GM23338 (cell line): Measurements from ENCODE around the gene EDEM3. TPM values are rescaled to one million over a fixed set of nuclear protein-coding genes. Genes with fewer than 3 reads are reported as not detected.
A peak's percentile ranks its signal among the peaks of the same experiment; 100 is the strongest.

Experiments
- ATAC-seq: fragments of 200-7000 bp; cut with Tn5 transposase; 3 replicates; pipeline ENCODE4 v1.9.1; 2020
- DNase-seq: peaks from one replicate; pipeline ENCODE4 v3.0.0-alpha.2; 2015; ENCODE audit warnings: low spot score
- H2AFZ ChIP-seq: fragments of 200-600 bp; sonication (generic); 2 replicates; pipeline ENCODE4 v1.8.0; 2016; ENCODE audit warnings: antibody characterized with exemption, mild to moderate bottlenecking, moderate library complexity
- H3F3A ChIP-seq: fragments of 200-600 bp; sonication (generic); replicated peaks from 2 replicates; pipeline ENCODE4 v1.8.0; 2017; ENCODE audit warnings: antibody characterized with exemption, mixed run types, low read depth
- H3K27ac ChIP-seq: fragments of 200-600 bp; sonication (generic); 2 replicates; pipeline ENCODE4 v1.6.1; 2016; ENCODE audit warnings: low read depth
- H3K27me3 ChIP-seq: fragments of 200-600 bp; sonication (generic); 2 replicates; pipeline ENCODE4 v1.8.0; 2016; ENCODE audit warnings: mild to moderate bottlenecking, mixed run types, moderate library complexity; ENCODE audit not compliant: insufficient read depth
- H3K36me3 ChIP-seq: fragments of 200-600 bp; sonication (generic); 2 replicates; pipeline ENCODE4 v1.8.0; 2016; ENCODE audit warnings: mild to moderate bottlenecking; ENCODE audit not compliant: insufficient read depth
- H3K4me1 ChIP-seq: fragments of 200-600 bp; sonication (generic); 2 replicates; pipeline ENCODE4 v1.8.0; 2016; ENCODE audit warnings: mild to moderate bottlenecking, moderate library complexity; ENCODE audit not compliant: insufficient read depth
- H3K4me2 ChIP-seq: fragments of 200-600 bp; sonication (generic); 2 replicates; pipeline ENCODE4 v1.7.1; 2017; ENCODE audit warnings: mixed run types
- H3K4me3 ChIP-seq: fragments of 200-600 bp; sonication (generic); 2 replicates; pipeline ENCODE4 v1.6.1; 2016; ENCODE audit warnings: mixed run types
- H3K79me2 ChIP-seq: fragments of 200-600 bp; sonication (generic); replicated peaks from 2 replicates; pipeline ENCODE4 v1.8.0; 2017; ENCODE audit warnings: mild to moderate bottlenecking; ENCODE audit not compliant: insufficient read depth
- H3K9me2 ChIP-seq: fragments of 200-600 bp; sonication (generic); 2 replicates; pipeline ENCODE4 v1.8.0; 2017; ENCODE audit not compliant: insufficient read depth
- H4K20me1 ChIP-seq: fragments of 200-600 bp; sonication (generic); replicated peaks from 2 replicates; pipeline ENCODE4 v1.8.0; 2017; ENCODE audit warnings: mild to moderate bottlenecking; ENCODE audit not compliant: insufficient read depth
- H3K27ac Mint-ChIP-seq: 2 replicates; pipeline ENCODE4 v1.8.0; 2020; ENCODE audit warnings: inconsistent platforms, mild to moderate bottlenecking, moderate library complexity, mixed read lengths
- H3K27me3 Mint-ChIP-seq: 3 replicates; pipeline ENCODE4 v1.8.0; 2022; ENCODE audit warnings: low read depth, mild to moderate bottlenecking, moderate library complexity, mixed read lengths, inconsistent platforms; ENCODE audit not compliant: insufficient read depth, poor library complexity
- H3K36me3 Mint-ChIP-seq: 3 replicates; pipeline ENCODE4 v1.8.0; 2021; ENCODE audit warnings: low read depth, mild to moderate bottlenecking, inconsistent platforms, moderate library complexity, mixed read lengths
- H3K4me1 Mint-ChIP-seq: 3 replicates; pipeline ENCODE4 v1.8.0; 2020; ENCODE audit warnings: mild to moderate bottlenecking, inconsistent platforms, mixed read lengths
- H3K4me3 Mint-ChIP-seq: 3 replicates; pipeline ENCODE4 v1.8.0; 2021; ENCODE audit warnings: moderate library complexity, mild to moderate bottlenecking, inconsistent platforms, mixed read lengths
- H3K9me3 Mint-ChIP-seq: 3 replicates; pipeline ENCODE4 v1.8.0; 2020; ENCODE audit warnings: moderate library complexity, mild to moderate bottlenecking, inconsistent platforms, mixed read lengths
- CTCF ChIP-seq, 2 experiments: fragments of 200-600 bp in 1 of 2; sonication (generic) in 1 of 2; conservative IDR thresholded peaks; 2 replicates each; pipeline versions ENCODE4 v1.5.1 to v1.6.1; 2016 to 2017; ENCODE audit warnings: antibody characterized with exemption in 2 of 2, low read depth in 2 of 2, mild to moderate bottlenecking in 2 of 2, moderate library complexity in 1 of 2
- EZH2 ChIP-seq: fragments of 200-600 bp; sonication (generic); IDR thresholded peaks from one replicate; pipeline ENCODE4 v1.8.0; 2017; ENCODE audit warnings: antibody characterized with exemption, mild to moderate bottlenecking, low read depth; ENCODE audit not compliant: unreplicated experiment
- REST ChIP-seq: IDR thresholded peaks from one replicate; pipeline ENCODE4 v1.6.1; 2018; ENCODE audit warnings: antibody characterized with exemption; ENCODE audit not compliant: unreplicated experiment
- ZNF114 ChIP-seq: fragments of 250-450 bp; sonication (Bioruptor Pico); IDR thresholded peaks from 2 replicates; pipeline ENCODE4 v1.5.0; 2020; ENCODE audit warnings: mild to moderate bottlenecking, moderate library complexity
- ZNF462 ChIP-seq: fragments of 250-450 bp; sonication (Bioruptor Pico); IDR thresholded peaks from 2 replicates; pipeline ENCODE4 v1.5.0; 2020; ENCODE audit warnings: mild to moderate bottlenecking, moderate library complexity
- polyA plus RNA-seq: library from polyadenylated mRNA; unstranded; fragments of >200 nt; fragmentation: Nextera tagmentation; extraction: Ambion mirVana; gene quantifications from 2 replicates; pipeline ENCODE4 v1.2.1, GENCODE V29; 2016
- total RNA-seq: library from RNA; depleted of rRNA; stranded (reverse); fragments of >200 nt; shearing (Covaris generic); gene quantifications from 2 replicates; pipeline ENCODE4 v1.2.3, GENCODE V29; 2014

EDEM3 gene
- total and polyA plus RNA-seq, 2 experiments from 2014 or later: 4.8 to 11.5 TPM

GRCh38 chr1:184664042-184664660 lies 90.5 kb downstream of the EDEM3 start:
- Histone ChIP-seq H3K79me2 (peaks cover 12% of the 10 kb centered on the region), H3K4me3 (peak overlapping the region; percentile 51), H3K36me3 (no peaks in the 10 kb centered on the region), H3K9me2 (no peaks in the 10 kb centered on the region), H3F3A (peaks cover 4% of the 10 kb centered on the region; the same call in 1 of the 2 replicates), H3K27me3 (no peaks in the 10 kb centered on the region), H4K20me1 (no peaks in the 10 kb centered on the region), H2AFZ (peak overlapping the region; percentile 89), H3K27ac (no peak overlapping the region), H3K4me1 (peaks cover 46% of the 10 kb centered on the region), H3K4me2 (peak overlapping the region; percentile 78)
- Mint-ChIP-seq H3K27me3 (peaks cover 4% of the 10 kb centered on the region), H3K27ac (no peak overlapping the region), H3K4me3 (peak overlapping the region; percentile 62), H3K36me3 (no peaks in the 10 kb centered on the region), H3K9me3 (no peaks in the 10 kb centered on the region), H3K4me1 (peaks cover 39% of the 10 kb centered on the region)
- peak; percentile 94 for DNase-seq
- no peak for TF ChIP-seq ZNF462
- no peak for TF ChIP-seq EZH2
- TF ChIP-seq REST: no peak
- peak; percentile 89 to 98 for TF ChIP-seq CTCF (conservative IDR thresholded peaks at IDR 0.05; ENCODE audit: low read depth in 2 of 2)
- no peak for TF ChIP-seq ZNF114 (CRISPR knock-in tag)
- ATAC-seq: peak; percentile 92
